CMK (cell line): Measurements from ENCODE around the gene GRK5.

Experiments used
- DNase-seq: peaks from one replicate; pipeline ENCODE4 v3.0.0-alpha.2; 2010; ENCODE audit warnings: low read depth

GRK5 gene

DNA sequence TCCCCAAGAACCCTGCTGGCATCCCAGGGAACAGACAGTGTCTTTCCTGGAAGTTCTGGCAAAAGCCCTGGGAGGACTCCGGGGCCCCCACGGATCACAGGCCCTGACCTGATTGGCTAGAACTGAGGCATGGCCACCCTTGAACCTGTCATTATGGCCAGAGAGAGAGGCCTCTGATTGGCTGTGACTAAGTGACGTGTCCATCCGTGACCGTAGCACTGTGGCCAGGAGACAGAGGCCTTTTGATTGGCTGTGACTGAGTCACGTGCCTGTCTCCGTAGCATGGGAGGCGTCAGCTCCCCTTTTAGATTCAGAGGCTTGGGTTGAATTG lies 171.3 kb downstream of the GRK5 start:
- no peak for DNase-seq

DNA sequence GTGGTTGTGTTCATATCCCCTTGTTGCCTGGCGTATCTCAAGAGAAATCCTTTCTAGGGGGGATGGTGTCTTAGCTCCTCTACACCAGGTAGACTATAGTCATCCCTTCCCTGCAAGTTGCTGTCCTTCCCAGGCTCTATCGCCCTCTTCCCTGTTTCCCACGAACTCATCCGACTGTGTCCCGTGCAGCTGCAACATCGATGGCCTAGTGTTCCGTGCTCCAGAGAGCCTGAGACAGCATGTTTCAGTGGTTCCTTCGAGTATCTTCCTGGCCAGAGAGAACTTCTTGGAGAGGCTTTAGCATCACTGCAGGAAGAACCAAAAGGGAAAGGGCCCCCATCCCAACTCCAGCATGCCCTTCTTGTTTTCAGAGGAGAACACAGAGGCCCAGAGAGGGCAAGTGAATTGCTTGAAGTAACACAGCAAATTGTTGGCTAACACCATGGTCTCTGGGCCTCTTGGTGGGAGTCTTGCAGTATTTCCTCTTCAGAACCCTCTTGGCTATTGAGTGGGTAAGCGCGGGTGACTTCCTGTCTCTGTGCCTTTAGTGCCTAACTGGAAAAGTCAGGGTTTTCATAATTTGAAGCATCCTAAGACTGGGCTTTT lies 172.2 kb downstream of the GRK5 start:
- no peak for DNase-seq

DNA sequence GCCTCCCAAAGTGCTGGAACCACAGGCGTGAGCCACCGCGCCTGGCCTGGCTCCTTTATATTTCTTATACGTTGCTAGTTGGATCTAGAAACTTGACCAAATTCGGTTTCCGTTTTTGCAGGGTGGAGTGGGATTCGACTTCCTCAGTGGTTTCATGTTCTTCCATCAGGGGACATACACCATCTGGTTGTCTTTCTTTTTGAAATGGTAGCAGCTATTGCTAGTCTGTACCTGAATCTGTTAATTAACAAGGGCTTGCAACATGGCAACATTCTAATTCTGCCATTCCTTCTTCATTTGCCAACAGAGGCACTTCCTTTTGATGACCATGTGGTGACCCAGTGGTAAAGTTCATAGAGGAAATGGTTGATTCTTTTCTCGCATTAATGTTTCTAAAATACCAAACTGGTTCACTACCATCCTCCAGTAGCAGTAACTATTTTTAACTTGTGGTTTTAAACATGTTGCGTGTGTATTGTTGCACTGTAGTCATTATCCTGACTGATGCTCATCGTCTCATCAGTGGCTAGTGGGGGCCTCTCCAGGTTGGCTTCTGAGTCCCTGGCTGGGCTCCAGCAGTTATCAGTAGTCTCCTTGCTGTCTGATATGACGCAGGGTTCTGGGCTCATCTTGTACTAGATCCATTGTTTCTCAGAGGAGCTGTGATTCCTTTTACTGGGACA lies 175.9 kb downstream of the GRK5 start:
- no peak for DNase-seq

DNA sequence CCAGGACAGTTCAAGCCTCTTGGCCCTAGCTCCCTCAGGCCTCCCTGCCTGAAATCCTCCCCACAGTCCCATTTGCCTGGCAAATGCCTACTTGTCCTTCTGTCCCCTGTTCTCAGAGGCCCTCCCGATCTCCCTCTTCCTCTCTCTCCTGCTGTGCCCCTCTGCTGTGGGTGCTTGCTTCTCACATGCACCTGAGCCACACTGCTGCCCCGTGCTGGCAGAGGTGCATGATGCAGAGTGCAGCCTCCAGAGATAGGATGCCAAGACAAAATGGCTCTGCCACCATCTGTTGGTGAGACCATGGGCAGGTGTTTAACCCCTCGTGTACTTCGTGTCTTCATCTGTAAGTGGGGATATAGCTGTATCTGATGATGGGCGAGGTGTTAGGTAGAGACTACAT lies 176.8 kb downstream of the GRK5 start:
- no peak for DNase-seq

DNA sequence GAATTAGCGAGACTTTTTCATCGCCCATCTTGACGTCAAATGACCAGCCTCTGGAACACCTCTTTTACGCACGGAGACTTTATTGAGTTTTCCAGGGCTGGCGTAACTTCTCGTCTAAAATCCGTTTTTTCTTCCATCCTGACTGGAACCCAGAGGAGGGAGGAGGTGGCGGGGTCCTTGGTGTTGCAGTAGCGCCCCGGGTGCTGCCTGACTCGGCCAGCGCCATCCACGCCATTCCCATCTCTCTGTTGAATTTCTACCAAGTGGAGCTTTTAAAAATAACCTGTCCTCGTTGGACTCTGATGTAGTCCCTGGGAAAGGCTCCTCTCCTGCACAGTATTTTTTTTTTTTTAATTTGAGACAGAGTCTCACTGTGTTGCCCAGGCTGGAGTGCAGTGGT lies 179.3 kb downstream of the GRK5 start:
- DNase-seq, result no peak

DNA sequence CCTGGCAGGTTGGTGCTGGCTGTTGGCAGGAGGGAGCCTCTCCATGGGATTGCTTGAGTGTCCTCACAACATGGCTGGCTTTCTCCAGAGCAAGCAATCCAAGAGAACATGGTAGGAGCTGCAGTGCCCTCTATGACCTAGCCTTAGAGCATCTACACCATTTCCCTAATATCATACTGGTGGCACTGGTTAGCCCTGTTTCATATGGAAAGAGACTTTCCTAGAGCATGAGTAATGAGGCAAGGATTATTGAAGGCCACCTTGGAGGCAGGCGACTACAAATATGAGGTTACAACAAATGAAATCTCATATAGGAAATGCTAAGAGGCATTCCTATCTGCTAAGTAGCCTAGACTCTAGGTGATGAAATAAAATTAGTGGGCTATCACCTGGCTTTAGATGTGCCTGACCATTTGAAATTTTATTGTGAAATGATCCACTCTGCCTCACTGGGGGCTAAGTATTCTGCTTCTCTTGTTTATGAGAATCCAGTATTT lies 181.5 kb downstream of the GRK5 start:
- DNase-seq, result no peak

DNA sequence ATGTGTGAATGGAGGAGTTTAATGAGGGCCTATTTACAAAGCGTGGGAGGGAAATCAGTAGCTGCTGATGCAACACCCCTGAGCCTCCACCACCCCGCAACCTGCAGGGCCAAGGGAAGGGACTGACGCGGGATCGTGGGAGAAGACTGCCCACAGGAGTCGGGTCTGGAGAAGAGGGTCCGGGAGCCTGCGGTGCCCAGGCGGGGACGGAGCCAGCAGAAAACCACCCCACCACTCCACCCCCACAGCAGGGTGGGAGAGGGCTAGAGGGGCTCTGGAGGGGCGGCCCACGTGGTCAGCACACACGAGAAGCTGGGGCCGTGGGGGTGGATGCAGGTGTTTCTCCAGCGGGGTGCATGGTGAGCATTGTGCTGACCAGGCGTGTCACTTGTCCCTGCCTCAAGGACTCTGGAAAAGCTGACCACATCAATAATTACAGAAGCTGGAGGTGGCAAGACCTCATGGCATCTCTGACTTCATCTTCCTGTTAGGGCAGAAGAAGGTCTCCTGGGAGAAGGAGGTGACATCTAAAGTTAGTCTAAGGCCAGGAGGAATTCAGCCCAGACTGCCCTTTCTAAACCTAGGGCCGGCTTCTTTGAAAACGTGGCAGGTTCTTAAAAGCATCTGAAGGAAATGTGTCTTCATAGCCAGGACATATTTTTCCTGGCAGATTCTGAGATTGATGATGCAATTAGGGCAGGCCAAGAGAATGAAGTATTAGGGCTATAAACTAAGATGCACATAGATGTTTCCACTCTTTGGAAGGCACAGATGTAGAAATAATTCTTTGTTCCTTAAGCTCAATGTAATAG lies 184.3 kb downstream of the GRK5 start:
- no peak for DNase-seq

DNA sequence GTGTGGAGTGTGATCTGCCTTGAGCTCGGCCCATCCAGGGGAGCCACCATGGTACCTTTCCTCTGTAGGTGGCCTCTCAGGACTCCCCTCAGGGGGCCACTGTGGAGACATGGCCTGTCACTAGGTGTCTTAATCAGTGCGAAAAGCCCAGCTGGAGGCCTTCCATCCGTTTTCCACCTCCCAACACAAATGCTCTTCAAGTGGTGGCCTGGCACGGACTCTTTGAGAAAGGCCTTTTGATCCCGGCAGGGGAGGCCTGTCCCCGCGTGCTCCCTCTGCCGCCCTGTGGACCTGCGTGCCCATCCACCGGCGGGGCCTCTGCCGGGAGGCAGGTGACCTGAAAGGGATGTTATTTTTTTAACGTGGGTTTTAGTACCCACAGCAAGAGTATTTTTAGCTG lies 185.6 kb downstream of the GRK5 start:
- no peak for DNase-seq

DNA sequence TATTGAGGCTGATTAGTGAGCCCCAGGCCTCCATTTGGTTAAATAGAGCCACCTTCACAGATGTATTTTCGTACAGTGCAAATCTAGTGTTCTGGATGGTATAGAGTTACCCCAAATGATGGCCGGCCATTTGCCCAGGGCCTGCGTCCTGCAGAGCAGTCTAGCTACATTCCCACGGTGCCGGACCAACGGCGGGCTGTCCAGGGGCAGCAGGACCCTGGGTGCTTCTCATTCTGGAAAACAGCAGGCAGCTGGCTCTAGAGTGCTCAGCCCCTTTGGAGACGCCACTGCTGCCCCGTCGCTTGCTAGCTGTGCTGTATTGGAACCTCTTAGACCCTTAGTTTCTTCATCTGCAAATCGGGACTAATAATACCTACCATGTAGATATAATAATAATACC lies 186.1 kb downstream of the GRK5 start:
- no peak for DNase-seq

DNA sequence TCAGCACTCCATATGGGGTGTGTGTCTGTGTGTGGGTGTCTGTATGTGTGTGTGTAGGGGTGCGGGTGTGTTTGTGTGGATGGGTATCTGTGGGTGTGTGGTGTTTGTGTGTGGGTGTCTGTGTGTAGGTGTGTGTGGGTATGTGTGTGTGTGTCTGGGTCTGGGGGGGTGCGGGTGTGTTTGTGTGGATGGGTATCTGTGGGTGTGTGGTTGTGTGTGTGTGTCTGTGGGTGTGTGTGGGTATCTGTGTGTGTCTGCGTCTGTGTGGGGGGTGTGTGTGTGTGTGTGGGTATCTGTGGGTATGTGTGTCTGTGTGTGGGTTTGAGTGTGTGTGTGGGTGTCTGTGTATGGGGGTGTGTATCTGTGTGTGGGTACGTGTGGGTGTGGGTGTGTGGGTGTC lies 186.5 kb downstream of the GRK5 start:
- no peak for DNase-seq

DNA sequence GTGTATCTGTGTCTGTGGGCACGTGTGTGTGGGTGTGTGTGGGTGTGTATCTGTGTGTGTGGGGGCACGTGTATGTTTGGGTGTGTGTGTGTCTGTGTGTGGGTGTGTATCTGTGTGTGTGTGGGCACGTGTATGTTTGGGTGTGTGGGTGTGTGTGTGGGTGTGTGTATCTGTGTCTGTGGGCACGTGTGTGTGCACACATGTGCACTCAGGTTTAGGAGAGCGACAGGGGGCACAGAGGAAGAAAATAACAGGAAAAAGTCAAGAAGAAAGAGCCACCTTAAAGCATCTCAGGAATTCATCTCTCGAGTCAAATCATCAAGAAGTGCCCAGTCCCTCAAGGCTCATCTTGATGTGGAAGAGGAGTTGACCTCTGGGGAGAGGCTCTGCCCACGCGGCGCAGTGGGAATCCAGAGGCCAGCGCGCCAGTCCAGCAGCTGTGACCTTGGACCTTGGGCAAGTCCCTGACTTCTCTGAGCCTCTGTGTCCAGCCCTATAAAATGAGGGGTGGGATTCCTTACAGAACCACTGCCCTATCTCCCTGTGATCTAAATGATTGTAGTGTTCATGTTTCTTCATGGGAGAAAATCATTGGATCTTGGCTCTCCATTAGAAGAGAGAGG lies 187.4 kb downstream of the GRK5 start:
- no peak for DNase-seq

DNA sequence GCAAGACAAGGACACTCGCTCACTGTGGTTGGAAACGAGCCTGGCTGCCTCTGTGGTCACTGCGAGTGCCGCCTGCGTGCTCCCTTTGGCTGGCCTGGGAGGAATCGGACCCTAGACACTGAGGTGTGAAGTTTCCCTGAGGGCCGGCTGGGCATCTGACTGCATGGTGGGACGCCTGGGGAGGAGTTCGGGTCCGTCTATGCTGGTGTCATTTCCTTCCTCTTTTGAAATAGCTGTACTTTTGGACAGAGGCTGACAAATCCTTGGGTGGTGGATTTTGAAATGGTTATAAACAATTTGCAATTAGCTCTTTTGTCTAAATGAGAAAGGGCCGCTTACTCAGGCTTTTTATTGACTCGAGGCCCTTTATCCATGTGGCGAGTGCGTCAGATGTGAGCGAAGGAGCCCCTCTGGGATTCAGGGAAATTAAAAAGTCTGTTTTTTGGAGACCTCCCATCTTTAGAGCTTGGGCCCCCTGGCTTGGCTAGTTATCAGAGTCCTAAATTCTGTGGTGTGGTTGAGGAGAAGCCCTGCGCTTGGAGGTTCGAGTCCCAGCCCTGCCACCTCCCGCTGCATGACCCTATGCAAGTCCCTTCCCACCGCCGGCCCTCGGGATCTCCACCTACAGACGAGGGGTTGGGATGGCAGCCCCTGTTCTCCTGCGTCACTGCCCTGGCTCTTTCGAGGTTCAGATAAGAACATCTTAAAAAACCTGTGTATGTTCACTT lies 188.1 kb downstream of the GRK5 start:
- DNase-seq, result no peak

DNA sequence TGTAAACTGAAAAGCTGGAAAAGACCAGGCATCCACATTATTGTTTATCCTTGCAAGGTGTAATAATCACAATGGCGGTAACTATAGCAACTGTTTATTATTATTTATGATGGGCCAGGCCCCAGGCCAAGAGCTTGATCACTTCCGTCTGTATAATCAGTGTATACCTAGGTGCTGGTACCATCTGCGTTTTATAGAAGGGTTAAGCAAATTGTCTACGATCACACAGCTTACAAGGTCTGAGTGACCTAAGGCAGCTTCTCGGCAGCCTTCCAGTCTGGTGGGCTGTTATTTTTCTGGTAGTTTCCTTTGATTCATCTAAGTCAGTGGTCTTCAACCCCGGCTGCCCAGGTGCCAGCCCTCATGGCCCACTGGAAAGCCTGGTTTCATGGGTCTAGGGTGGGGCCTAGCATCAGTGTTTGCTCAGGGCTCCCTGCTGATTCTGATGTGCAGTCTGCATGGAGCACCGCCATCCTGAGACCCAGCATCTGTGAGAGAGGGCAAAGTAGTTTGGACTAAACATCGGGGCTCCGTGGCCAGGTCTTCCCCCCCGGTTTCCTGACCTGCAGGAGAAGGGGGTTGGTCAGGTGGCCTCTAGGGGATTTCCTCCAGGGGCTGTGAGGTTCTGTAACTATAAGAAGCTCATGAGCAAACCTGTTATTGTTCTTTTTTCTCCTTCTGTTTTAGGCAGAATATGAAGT lies 188.8 kb downstream of the GRK5 start:
- no peak for DNase-seq

DNA sequence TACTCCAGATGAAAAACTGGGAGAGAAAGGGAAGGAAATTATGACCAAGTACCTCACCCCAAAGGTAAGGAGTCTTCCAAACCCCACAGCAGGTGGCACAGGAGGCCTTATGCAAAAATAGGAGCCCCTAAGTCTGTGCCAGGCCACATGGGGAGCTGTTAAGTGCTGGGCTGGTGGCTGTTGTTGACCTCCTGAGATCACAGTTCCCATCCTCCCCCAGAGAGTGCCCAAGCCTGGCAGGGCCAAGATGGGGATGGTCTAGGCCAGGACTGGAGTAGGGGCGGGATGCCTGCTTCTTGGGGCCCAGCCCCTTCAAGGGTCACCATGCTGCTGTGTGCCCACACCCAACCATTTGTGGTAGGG lies 189.3 kb downstream of the GRK5 start:
- DNase-seq, result no peak

DNA sequence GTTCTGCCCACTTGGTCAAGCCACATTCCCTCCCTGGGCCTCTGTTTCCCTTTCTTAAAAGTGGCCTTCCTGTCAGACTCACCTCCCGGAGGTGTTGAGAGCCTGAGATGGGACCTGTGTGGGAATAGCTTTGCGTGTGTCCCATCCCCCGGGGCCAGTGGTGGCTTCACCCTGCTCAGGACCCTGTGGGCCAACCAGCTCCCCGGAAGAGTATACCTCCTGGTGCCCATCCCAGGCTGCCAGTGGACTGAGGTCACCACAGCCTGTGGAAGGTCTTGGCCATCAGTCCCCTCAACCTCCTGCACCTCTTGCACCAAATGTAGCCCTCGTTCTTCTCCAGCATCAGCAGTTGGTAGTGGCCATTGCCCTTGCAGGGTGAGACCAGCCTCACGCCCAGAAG lies 190.0 kb downstream of the GRK5 start:
- no peak for DNase-seq

DNA sequence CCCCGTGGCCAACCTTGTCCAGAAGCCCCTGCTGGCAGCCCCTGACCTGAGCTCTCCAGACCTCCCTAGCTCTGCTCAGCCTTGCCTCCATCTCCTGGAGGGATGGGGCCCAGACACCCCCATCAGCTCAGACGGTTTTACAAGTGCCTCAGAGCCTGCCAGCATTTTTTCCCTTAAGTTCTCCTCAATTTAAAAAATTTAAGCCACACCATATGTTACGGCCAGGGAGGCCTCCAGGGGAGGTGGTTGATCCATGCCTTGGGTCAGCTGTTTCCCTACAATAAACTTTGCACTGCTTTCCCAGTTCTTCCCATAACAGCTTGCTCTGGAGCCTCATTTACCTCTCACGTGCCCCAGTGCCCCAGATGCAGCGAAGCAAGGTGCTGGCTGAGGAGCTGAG lies 191.6 kb downstream of the GRK5 start:
- no peak for DNase-seq

DNA sequence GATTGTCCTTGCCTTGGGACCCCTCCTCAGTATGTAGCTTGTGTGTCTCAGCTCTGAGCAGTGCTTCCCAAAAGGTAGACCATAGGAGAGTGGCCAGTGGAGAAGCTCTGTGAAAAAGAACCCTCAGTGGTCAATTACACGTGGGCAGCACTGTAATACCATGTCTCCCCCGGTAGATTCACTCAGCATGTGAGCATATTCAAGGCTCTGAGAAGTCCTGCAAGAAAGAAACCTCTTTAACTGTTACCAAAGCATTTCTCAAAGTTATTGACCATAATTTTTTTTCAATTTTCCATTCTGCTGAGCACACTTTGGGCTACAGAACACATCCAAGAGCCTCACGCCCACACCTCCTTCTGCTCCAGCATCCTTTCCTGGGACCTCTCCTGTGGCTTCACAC lies 192.1 kb downstream of the GRK5 start:
- DNase-seq, result no peak

DNA sequence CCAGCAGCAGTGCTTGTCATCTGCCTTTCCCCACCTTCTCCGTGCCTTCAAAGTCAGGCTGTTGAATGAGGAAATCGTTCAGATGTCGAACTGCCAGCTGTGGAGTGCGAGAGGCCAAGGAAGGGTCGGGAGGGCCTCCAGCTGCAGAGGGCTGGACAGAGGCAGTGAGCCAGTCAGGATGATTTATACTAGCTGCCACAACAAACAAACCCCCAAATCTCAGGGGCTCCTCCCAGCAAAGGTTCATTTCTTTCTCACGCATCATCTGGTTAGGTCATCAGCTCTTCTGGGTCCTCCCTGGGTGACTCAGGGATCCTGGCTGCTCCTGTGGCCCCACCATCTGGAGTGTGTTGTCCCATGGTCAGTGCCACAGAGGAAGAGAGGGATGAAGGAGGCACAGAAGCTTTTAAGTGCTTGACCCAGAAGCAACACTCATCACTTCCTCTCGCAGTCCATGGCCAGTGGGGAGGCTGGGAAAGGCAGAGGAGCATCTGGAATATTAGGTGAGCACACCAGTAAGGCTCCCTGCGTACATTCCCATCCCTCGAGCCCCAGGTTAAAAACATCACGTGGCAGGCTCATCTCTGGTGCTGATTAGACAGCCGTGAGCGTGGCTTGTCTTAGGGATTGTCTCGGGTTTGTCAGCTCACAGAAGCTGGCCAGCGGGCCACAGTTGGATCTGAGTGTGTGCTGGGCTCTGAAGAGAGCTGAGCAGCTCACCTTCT lies 194.5 kb downstream of the GRK5 start:
- no peak for DNase-seq

DNA sequence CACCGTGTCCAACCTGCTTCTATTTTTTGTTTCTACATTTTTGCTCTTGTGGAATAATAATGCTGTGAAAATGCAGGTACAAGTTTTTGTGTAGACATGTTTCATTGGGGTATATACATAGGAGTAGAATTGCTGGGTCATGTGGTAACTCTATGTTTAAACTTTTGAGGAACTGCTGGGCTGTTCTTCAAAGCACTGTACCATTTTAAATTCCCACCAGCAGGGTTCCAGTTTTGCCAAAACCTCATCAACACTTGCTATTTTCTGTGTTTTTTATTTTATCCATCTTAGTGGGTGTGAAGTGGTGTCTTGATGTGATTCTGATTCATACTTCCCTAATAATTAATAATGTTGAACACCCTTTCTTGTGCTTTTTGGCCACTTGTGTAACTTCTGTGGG lies 196.6 kb downstream of the GRK5 start:
- no peak for DNase-seq

DNA sequence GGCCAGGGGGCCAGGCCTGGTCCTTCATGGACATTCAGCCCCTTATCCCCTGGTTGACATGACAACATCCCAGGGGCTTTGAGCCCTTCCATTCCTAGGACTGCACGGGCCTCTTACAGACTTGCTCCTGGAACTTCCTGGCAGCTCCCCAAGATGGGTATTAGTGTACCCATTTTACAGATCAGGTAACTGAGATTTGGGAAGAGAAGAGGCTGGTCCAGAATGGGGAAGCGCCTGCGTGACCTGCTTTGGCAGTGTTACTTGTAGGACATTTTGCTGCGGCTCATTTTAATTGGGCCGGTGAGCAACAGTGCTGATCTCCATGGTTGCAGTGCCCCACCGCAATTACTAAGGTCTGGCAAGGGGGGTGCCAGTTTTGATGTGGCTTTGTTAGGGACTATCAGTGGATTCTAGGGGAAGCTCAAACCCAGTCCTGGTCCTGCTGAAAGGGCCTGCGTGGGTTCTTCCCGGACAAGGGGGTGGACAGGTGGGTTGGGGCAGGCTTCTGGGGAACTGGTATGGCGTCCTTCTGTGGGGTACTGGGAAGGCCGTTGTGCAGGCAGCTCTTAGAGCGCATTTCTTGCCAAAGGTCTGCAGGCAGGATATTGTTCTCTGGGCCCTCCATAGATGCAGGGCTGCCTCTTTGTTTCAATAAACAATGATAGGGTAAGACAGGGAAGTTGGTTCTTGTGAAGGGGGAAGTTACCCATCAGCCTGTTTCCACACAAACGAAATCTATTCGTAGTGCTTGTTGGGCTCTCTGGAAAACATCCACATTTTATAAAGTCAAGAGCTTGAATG lies 197.5 kb downstream of the GRK5 start:
- no peak for DNase-seq
